T-helper 1 cell treated with Interleukin-12 subunit alpha and Interleukin-12 subunit beta and Interleukin-4 antibody, amounts not matched to agents 30 μg/mL and 1 μg/mL, for 36 hours (primary cell): ENCODE measurements around the gene C1orf116.

Experiments used
- H3K27ac Mint-ChIP-seq: one replicate; pipeline ENCODE4 v1.8.0; 2021; ENCODE audit warnings: mild to moderate bottlenecking, mixed read lengths
- H3K27me3 Mint-ChIP-seq: one replicate; pipeline ENCODE4 v1.8.0; 2021; ENCODE audit warnings: low read depth, mixed read lengths
- H3K36me3 Mint-ChIP-seq: one replicate; pipeline ENCODE4 v1.8.0; 2021; ENCODE audit warnings: low read depth, mixed read lengths
- H3K4me1 Mint-ChIP-seq: one replicate; pipeline ENCODE4 v1.8.0; 2021; ENCODE audit warnings: low read depth, mixed read lengths
- H3K4me3 Mint-ChIP-seq: one replicate; pipeline ENCODE4 v1.8.0; 2021; ENCODE audit warnings: mild to moderate bottlenecking, moderate library complexity, mixed read lengths
- H3K9me3 Mint-ChIP-seq: one replicate; pipeline ENCODE4 v1.8.0; 2021; ENCODE audit warnings: mixed read lengths

C1orf116 gene

GRCh38 chr1:207009945-207010344, 22.6 kb downstream of the C1orf116 start:
- Mint-ChIP-seq H3K4me1 (no peaks in the 10 kb centered on the region), H3K27ac (no peak overlapping the region), H3K27me3 (peaks cover 70% of the 10 kb centered on the region), H3K4me3 (no peak overlapping the region), H3K36me3 (no peaks in the 10 kb centered on the region), H3K9me3 (no peaks in the 10 kb centered on the region)

GRCh38 chr1:207009182-207009850, 23.2 kb downstream of the C1orf116 start:
- Mint-ChIP-seq H3K4me1 (no peaks in the 10 kb centered on the region), H3K27me3 (peaks cover 66% of the 10 kb centered on the region), H3K27ac (no peak overlapping the region), H3K4me3 (no peak overlapping the region), H3K9me3 (no peaks in the 10 kb centered on the region), H3K36me3 (no peaks in the 10 kb centered on the region)

- Mint-ChIP-seq H3K27me3 (peaks cover 50% of the 10 kb centered on the region), H3K9me3 (no peaks in the 10 kb centered on the region), H3K4me1 (no peaks in the 10 kb centered on the region), H3K27ac (no peak overlapping the region), H3K36me3 (no peaks in the 10 kb centered on the region), H3K4me3 (no peak overlapping the region)
Measured at GRCh38 chr1:207007352-207008033, 25.1 kb downstream of the C1orf116 start.

GRCh38 chr1:207006914-207007313, 25.6 kb downstream of the C1orf116 start:
- no peaks in the 10 kb centered on the region for H3K9me3 Mint-ChIP-seq

GRCh38 chr1:207006083-207006482, 26.5 kb downstream of the C1orf116 start:
- no peak overlapping the region for H3K27ac Mint-ChIP-seq
- H3K36me3 Mint-ChIP-seq, result no peaks in the 10 kb centered on the region
- H3K4me3 Mint-ChIP-seq, result no peak overlapping the region
- H3K27me3 Mint-ChIP-seq, result peaks cover 42% of the 10 kb centered on the region
- no peaks in the 10 kb centered on the region for H3K9me3 Mint-ChIP-seq
- H3K4me1 Mint-ChIP-seq, result no peaks in the 10 kb centered on the region

More at GRCh38 chr1:207006914-207007313, 25.6 kb downstream of the C1orf116 start:
- Mint-ChIP-seq H3K27me3 (peaks cover 44% of the 10 kb centered on the region), H3K4me3 (no peak overlapping the region), H3K36me3 (no peaks in the 10 kb centered on the region), H3K4me1 (no peaks in the 10 kb centered on the region), H3K27ac (no peak overlapping the region)

GRCh38 chr1:207004931-207005830, 27.4 kb downstream of the C1orf116 start:
- Mint-ChIP-seq H3K4me1 (no peaks in the 10 kb centered on the region), H3K27ac (no peak overlapping the region)

GRCh38 chr1:207003210-207003609, 29.3 kb downstream of the C1orf116 start:
- Mint-ChIP-seq H3K4me1 (no peaks in the 10 kb centered on the region), H3K27ac (no peak overlapping the region), H3K9me3 (no peaks in the 10 kb centered on the region), H3K4me3 (no peak overlapping the region), H3K27me3 (peaks cover 34% of the 10 kb centered on the region), H3K36me3 (no peaks in the 10 kb centered on the region)

More at GRCh38 chr1:207004931-207005830, 27.4 kb downstream of the C1orf116 start:
- H3K27me3 Mint-ChIP-seq, result peaks cover 38% of the 10 kb centered on the region
- no peak overlapping the region for H3K4me3 Mint-ChIP-seq
- no peaks in the 10 kb centered on the region for H3K9me3 Mint-ChIP-seq
- no peaks in the 10 kb centered on the region for H3K36me3 Mint-ChIP-seq

GRCh38 chr1:207002724-207003146, 29.8 kb downstream of the C1orf116 start:
- Mint-ChIP-seq H3K27me3 (peaks cover 34% of the 10 kb centered on the region), H3K36me3 (no peaks in the 10 kb centered on the region), H3K27ac (no peak overlapping the region)

GRCh38 chr1:207001492-207002245, 30.9 kb downstream of the C1orf116 start:
- no peaks in the 10 kb centered on the region for H3K4me1 Mint-ChIP-seq
- no peak overlapping the region for H3K27ac Mint-ChIP-seq
- no peaks in the 10 kb centered on the region for H3K9me3 Mint-ChIP-seq
- peaks cover 34% of the 10 kb centered on the region for H3K27me3 Mint-ChIP-seq
- H3K4me3 Mint-ChIP-seq, result no peak overlapping the region
- no peaks in the 10 kb centered on the region for H3K36me3 Mint-ChIP-seq

More at GRCh38 chr1:207002724-207003146, 29.8 kb downstream of the C1orf116 start:
- Mint-ChIP-seq H3K4me1 (no peaks in the 10 kb centered on the region), H3K4me3 (no peak overlapping the region), H3K9me3 (no peaks in the 10 kb centered on the region)

GRCh38 chr1:207000651-207001291, 31.8 kb downstream of the C1orf116 start:
- Mint-ChIP-seq H3K9me3 (no peaks in the 10 kb centered on the region), H3K4me3 (no peak overlapping the region), H3K4me1 (no peaks in the 10 kb centered on the region), H3K36me3 (no peaks in the 10 kb centered on the region), H3K27me3 (peaks cover 33% of the 10 kb centered on the region), H3K27ac (no peak overlapping the region)

- no peak overlapping the region for H3K27ac Mint-ChIP-seq
- H3K4me3 Mint-ChIP-seq, result no peak overlapping the region
- no peaks in the 10 kb centered on the region for H3K4me1 Mint-ChIP-seq
- no peaks in the 10 kb centered on the region for H3K36me3 Mint-ChIP-seq
- no peaks in the 10 kb centered on the region for H3K9me3 Mint-ChIP-seq
- peaks cover 40% of the 10 kb centered on the region for H3K27me3 Mint-ChIP-seq
Measured at GRCh38 chr1:206998816-206999215, 33.7 kb downstream of the C1orf116 start.

GRCh38 chr1:206992790-206993189, 39.8 kb downstream of the C1orf116 start:
- H3K36me3 Mint-ChIP-seq, result no peaks in the 10 kb centered on the region
- peaks cover 70% of the 10 kb centered on the region for H3K27me3 Mint-ChIP-seq
- no peaks in the 10 kb centered on the region for H3K4me1 Mint-ChIP-seq
- no peak overlapping the region for H3K27ac Mint-ChIP-seq
- H3K9me3 Mint-ChIP-seq, result no peaks in the 10 kb centered on the region
- no peak overlapping the region for H3K4me3 Mint-ChIP-seq

- Mint-ChIP-seq H3K27ac (no peak overlapping the region), H3K4me1 (no peaks in the 10 kb centered on the region), H3K9me3 (no peaks in the 10 kb centered on the region), H3K36me3 (no peaks in the 10 kb centered on the region), H3K27me3 (peaks cover 66% of the 10 kb centered on the region), H3K4me3 (no peak overlapping the region)
Measured at GRCh38 chr1:206987873-206988272, 44.7 kb downstream of the C1orf116 start.
